ENCODE data around the gene ST8SIA1. TPM values are rescaled to one million over a fixed set of nuclear protein-coding genes. Genes with fewer than 3 reads are reported as not detected.

ST8SIA1 gene
- total and polyA plus RNA-seq, 2 of the 4 experiments (the other 2 are of a cell fraction): not detected

- Histone ChIP-seq H3K4me3 (ENCODE audit: insufficient read depth, low read depth, low read length) (no peak overlapping the region), H3K36me3 (ENCODE audit: control insufficient read depth, insufficient read depth, low read length) (no peaks in the 10 kb centered on the region), H2AK9ac (replicated peaks; ENCODE audit: low read depth, low read length, poor library complexity) (no peak overlapping the region), H3K9me3 (ENCODE audit: control insufficient read depth, insufficient read depth, low read length) (no peaks in the 10 kb centered on the region), H4K5ac (ENCODE audit: low read depth, low read length) (no peak overlapping the region), H3K27me3 (ENCODE audit: control insufficient read depth, insufficient read depth, low read length) (no peaks in the 10 kb centered on the region), H3K27ac (ENCODE audit: insufficient read depth, low read length) (no peak overlapping the region), H4K91ac (ENCODE audit: insufficient read depth, low read depth, low read length) (no peak overlapping the region), H3K4me1 (ENCODE audit: control insufficient read depth, insufficient read depth, low read length) (no peaks in the 10 kb centered on the region), H2BK15ac (ENCODE audit: low read depth, low read length) (no peak overlapping the region), H4K8ac (ENCODE audit: low read depth in 2 of 2, low read length in 2 of 2) (no peak overlapping the region), H2BK5ac (ENCODE audit: low read depth, low read length, poor library complexity, severe bottlenecking) (no peak overlapping the region), H3K9me1 (ENCODE audit: insufficient read depth, low read length) (no peaks in the 10 kb centered on the region), H3K23ac (ENCODE audit: low read depth, low read length) (no peak overlapping the region), H2AK5ac (ENCODE audit: low read depth, low read length) (no peak overlapping the region), H3K56ac (ENCODE audit: extremely low read depth, insufficient read depth, low read length) (no peak overlapping the region), H3K9ac (ENCODE audit: low read depth, low read length) (no peak overlapping the region), H3K4me2 (ENCODE audit: low read depth, low read length) (no peak overlapping the region), H3K18ac (ENCODE audit: low read depth, low read length) (no peak overlapping the region), H3K4ac (ENCODE audit: low read depth, low read length) (no peak overlapping the region), H3K79me1 (ENCODE audit: low read depth in 1 of 2, low read length in 2 of 2) (no peaks in the 10 kb centered on the region), H4K20me1 (ENCODE audit: insufficient read depth, low read length) (no peaks in the 10 kb centered on the region), H2AFZ (replicated peaks; ENCODE audit: low read length, poor library complexity) (no peak overlapping the region), H2BK120ac (ENCODE audit: low read depth, low read length) (no peak overlapping the region), H3K14ac (replicated peaks; ENCODE audit: low read depth, low read length) (no peak overlapping the region), H2BK20ac (ENCODE audit: low read depth, low read length) (no peak overlapping the region)
- POLR2A ChIA-PET (ENCODE audit: unreplicated experiment): no interaction called here
- CTCF ChIA-PET: no interaction called here
- no CpG with 5 or more reads among the region's 5 CpGs for WGBS, 2 experiments (ENCODE audit: extremely low coverage in 2 of 2, insufficient read length in 1 of 2)
- intact Hi-C loops (cut with micrococcal nuclease): no loop called here
- DNase-seq: no peak
- no peak for ATAC-seq (ENCODE audit: low read depth)
- BruUV-seq (replicated peaks): no TSS peak
- in situ Hi-C loops (cut with MboI; ENCODE audit: low sequenced_read_pairs): no loop called here
- TF ChIP-seq MAZ (IDR thresholded peaks at IDR 0.05; ENCODE audit: borderline replicate concordance, low read depth, low read length): no peak
- no peak for TF ChIP-seq CHD1 (IDR thresholded peaks at IDR 0.05; ENCODE audit: low read depth, low read length)
- no peak for TF ChIP-seq ELK1 (IDR thresholded peaks at IDR 0.05; ENCODE audit: borderline replicate concordance, low read depth, low read length)
- TF ChIP-seq USF2 (IDR thresholded peaks at IDR 0.05; ENCODE audit: low read depth, low read length): no peak
- TF ChIP-seq MAFK (IDR thresholded peaks at IDR 0.05; ENCODE audit: low read depth, low read length): no peak
- no peak for TF ChIP-seq RAD21 (IDR thresholded peaks at IDR 0.05; ENCODE audit: low read length)
- TF ChIP-seq SMC3 (IDR thresholded peaks at IDR 0.05; ENCODE audit: low read depth, low read length): no peak
- TF ChIP-seq NFE2L2 (IDR thresholded peaks at IDR 0.05; ENCODE audit: low read depth, low read length): no peak
- TF ChIP-seq CEBPB (IDR thresholded peaks at IDR 0.05; ENCODE audit: low read depth, low read length): no peak
- TF ChIP-seq MXI1 (IDR thresholded peaks at IDR 0.05; ENCODE audit: borderline replicate concordance, low read depth, low read length): no peak
- TF ChIP-seq FOS (IDR thresholded peaks at IDR 0.05; ENCODE audit: low read depth, low read length): no peak
- no peak for TF ChIP-seq BHLHE40 (IDR thresholded peaks at IDR 0.05; ENCODE audit: low read depth, low read length)
- TF ChIP-seq POLR2A (IDR thresholded peaks at IDR 0.05; ENCODE audit: low read depth, low read length): no peak
- no peak for TF ChIP-seq RFX5 (IDR thresholded peaks at IDR 0.05; ENCODE audit: low read depth, low read length)
- no peak for TF ChIP-seq RCOR1 (IDR thresholded peaks at IDR 0.05; ENCODE audit: insufficient replicate concordance, low read length)
- no peak for TF ChIP-seq CTCF (conservative IDR thresholded peaks at IDR 0.05; ENCODE audit: low read depth, low read length)
- dilution Hi-C loops (cut with HindIII; ENCODE audit: low sequenced_read_pairs, unreplicated experiment): no loop called here
Measured at GRCh38 chr12:22366181-22366580, 31.7 kb upstream of the ST8SIA1 start.
